Mesothelial cell of epicardium (in vitro differentiated cells): Measurements from ENCODE around the gene MDK. TPM values are rescaled to one million over a fixed set of nuclear protein-coding genes. Genes with fewer than 3 reads are reported as not detected.

Experiments
- DNase-seq, 2 experiments: peaks; one replicate each; pipeline ENCODE4 v3.0.0; 2021; ENCODE audit warnings: low spot score in 2 of 2; ENCODE audit not compliant: unreplicated experiment in 2 of 2
- H3K27ac Mint-ChIP-seq: 2 replicates; pipeline ENCODE4 v1.8.0; 2021; ENCODE audit warnings: mixed read lengths
- H3K27me3 Mint-ChIP-seq: 2 replicates; pipeline ENCODE4 v1.8.0; 2021; ENCODE audit warnings: low read depth, mixed read lengths
- H3K36me3 Mint-ChIP-seq: 2 replicates; pipeline ENCODE4 v1.8.0; 2021; ENCODE audit warnings: mixed read lengths
- H3K4me1 Mint-ChIP-seq: 2 replicates; pipeline ENCODE4 v1.8.0; 2021; ENCODE audit warnings: mixed read lengths
- H3K4me3 Mint-ChIP-seq: 2 replicates; pipeline ENCODE4 v1.8.0; 2021; ENCODE audit warnings: mild to moderate bottlenecking, moderate library complexity, mixed read lengths
- H3K9me3 Mint-ChIP-seq: 2 replicates; pipeline ENCODE4 v1.8.0; 2021; ENCODE audit warnings: mixed read lengths
- total RNA-seq: library from RNA; stranded (reverse); gene quantifications from 3 replicates; pipeline ENCODE4 v1.2.1, GENCODE V29; 2021
- TF ChIP-seq, protein P1 (sequence below): fragments of 200-600 bp; sonication (generic); IDR thresholded peaks from one replicate; pipeline ENCODE4 v1.5.0; 2021; ENCODE audit warnings: antibody characterized with exemption; ENCODE audit not compliant: unreplicated experiment

Gene MDK
- total RNA-seq, 1 donor from 2014 or later: 1,586 TPM

DNA sequence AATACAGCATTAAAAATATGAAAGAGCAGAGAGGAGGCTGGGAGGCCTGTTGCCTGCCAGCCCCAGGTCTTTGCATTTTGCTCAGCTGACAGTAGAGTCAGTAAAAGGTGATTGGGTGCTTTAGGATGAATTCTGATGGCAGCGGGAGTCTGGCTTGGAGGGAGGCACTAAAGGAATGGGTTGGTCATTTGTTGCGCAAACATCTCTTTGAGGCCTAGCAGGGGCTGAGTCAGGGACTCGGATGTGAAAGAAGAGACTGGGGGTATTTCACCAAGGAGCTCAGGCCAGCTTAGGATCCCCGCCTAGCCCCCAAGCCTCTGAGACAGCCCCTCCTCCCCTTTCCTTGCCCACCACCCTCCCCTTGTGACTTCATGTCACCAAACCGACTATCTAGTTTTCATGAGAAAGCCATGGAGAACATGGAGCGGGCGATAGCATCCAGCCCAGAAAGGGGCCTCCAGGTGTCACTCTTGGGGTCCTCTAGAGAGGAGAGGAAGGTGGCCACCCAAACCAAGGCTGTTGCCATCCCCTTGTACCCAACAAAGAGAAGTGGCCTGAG, 24.5 kb upstream of the MDK start:
- Mint-ChIP-seq H3K36me3 (no peaks in the 10 kb centered on the region), H3K4me3 (no peak overlapping the region), H3K9me3 (no peaks in the 10 kb centered on the region), H3K27me3 (no peaks in the 10 kb centered on the region), H3K27ac (no peak overlapping the region), H3K4me1 (peaks cover 16% of the 10 kb centered on the region)
- TF ChIP-seq, protein P1, sequence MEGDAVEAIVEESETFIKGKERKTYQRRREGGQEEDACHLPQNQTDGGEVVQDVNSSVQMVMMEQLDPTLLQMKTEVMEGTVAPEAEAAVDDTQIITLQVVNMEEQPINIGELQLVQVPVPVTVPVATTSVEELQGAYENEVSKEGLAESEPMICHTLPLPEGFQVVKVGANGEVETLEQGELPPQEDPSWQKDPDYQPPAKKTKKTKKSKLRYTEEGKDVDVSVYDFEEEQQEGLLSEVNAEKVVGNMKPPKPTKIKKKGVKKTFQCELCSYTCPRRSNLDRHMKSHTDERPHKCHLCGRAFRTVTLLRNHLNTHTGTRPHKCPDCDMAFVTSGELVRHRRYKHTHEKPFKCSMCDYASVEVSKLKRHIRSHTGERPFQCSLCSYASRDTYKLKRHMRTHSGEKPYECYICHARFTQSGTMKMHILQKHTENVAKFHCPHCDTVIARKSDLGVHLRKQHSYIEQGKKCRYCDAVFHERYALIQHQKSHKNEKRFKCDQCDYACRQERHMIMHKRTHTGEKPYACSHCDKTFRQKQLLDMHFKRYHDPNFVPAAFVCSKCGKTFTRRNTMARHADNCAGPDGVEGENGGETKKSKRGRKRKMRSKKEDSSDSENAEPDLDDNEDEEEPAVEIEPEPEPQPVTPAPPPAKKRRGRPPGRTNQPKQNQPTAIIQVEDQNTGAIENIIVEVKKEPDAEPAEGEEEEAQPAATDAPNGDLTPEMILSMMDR: no peak
- no peak for DNase-seq

DNA sequence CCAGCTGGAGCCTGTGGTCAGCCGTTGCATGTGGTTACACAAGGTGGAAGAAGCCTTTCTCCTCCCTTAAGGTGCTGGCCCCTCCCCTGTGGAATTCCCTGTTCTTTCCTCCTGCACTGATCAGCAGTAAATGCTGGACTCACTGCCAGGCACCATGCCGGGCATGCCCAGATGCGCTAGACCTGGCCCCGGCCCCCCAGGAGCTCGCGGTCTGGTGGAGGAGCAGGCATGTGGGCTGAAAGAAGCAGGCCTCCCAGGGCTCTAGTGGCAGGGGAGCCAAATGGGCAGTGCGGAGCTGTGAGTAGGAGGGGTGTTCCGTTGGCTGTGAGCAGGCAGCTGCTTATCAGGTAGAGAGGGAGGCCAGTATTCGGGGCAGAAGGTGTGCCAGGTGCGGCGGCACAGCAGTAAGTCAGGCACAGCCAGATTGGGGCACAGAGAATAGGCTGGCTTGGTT, 24.0 kb upstream of the MDK start:
- Mint-ChIP-seq H3K9me3 (no peaks in the 10 kb centered on the region), H3K27me3 (no peaks in the 10 kb centered on the region), H3K27ac (no peak overlapping the region), H3K4me1 (peaks cover 15% of the 10 kb centered on the region), H3K4me3 (no peak overlapping the region), H3K36me3 (no peaks in the 10 kb centered on the region)
- DNase-seq: no peak
- TF ChIP-seq, protein P1: no peak

- TF ChIP-seq, protein P1: no peak
- H3K4me3 Mint-ChIP-seq: no peak overlapping the region
These were observed 21.5 kb upstream of the MDK start for GRCh38 chr11:46359953-46360352.

GRCh38 chr11:46360878-46361277, 20.6 kb upstream of the MDK start:
- peaks cover 14% of the 10 kb centered on the region for H3K4me1 Mint-ChIP-seq
- TF ChIP-seq, protein P1: no peak
- peak overlapping the region; percentile 82 for H3K27ac Mint-ChIP-seq
- no peaks in the 10 kb centered on the region for H3K36me3 Mint-ChIP-seq
- no peak overlapping the region for H3K4me3 Mint-ChIP-seq
- H3K27me3 Mint-ChIP-seq: no peaks in the 10 kb centered on the region
- H3K9me3 Mint-ChIP-seq: no peaks in the 10 kb centered on the region
- DNase-seq: no peak

More at GRCh38 chr11:46359953-46360352, 21.5 kb upstream of the MDK start:
- peaks cover 14% of the 10 kb centered on the region for H3K4me1 Mint-ChIP-seq
- DNase-seq: no peak
- no peaks in the 10 kb centered on the region for H3K9me3 Mint-ChIP-seq
- no peaks in the 10 kb centered on the region for H3K27me3 Mint-ChIP-seq
- no peaks in the 10 kb centered on the region for H3K36me3 Mint-ChIP-seq
- H3K27ac Mint-ChIP-seq: no peak overlapping the region

- no peak for DNase-seq
- Mint-ChIP-seq H3K27me3 (no peaks in the 10 kb centered on the region), H3K36me3 (no peaks in the 10 kb centered on the region), H3K4me1 (peaks cover 14% of the 10 kb centered on the region), H3K27ac (peak overlapping the region; percentile 82), H3K4me3 (no peak overlapping the region), H3K9me3 (no peaks in the 10 kb centered on the region)
- TF ChIP-seq, protein P1: no peak
These were observed 19.9 kb upstream of the MDK start for GRCh38 chr11:46361283-46362155.
